Parathyroid adenoma (tissue), 2 donors: Measurements from ENCODE around the gene LAT.
"Not testable (repeated sequence)": the region's sequence is repeated elsewhere in the genome, so short reads cannot be mapped to it uniquely, and the experiment has no call there.

ENCODE experiments used
- H2AFZ ChIP-seq: fragments of 300-600 bp; sonication (generic); one replicate; pipeline ENCODE4 v1.7.0; 2017; ENCODE audit warnings: antibody characterized with exemption, mild to moderate bottlenecking
- H3K27ac ChIP-seq: fragments of 300-600 bp; sonication (generic); one replicate; pipeline ENCODE4 v1.7.0; 2017
- H3K27me3 ChIP-seq: fragments of 300-600 bp; sonication (generic); one replicate; pipeline ENCODE4 v1.7.0; 2017; ENCODE audit warnings: low read length; ENCODE audit not compliant: control insufficient read depth, insufficient read depth
- H3K36me3 ChIP-seq: fragments of 300-600 bp; sonication (generic); one replicate; pipeline ENCODE4 v1.7.0; 2017; ENCODE audit warnings: low read length; ENCODE audit not compliant: control insufficient read depth, insufficient read depth
- H3K4me1 ChIP-seq: fragments of 300-600 bp; sonication (generic); one replicate; pipeline ENCODE4 v1.7.0; 2017; ENCODE audit warnings: control low read depth
- H3K4me2 ChIP-seq: fragments of 300-600 bp; sonication (generic); one replicate; pipeline ENCODE4 v1.7.0; 2017; ENCODE audit warnings: low read length
- H3K4me3 ChIP-seq: fragments of 300-600 bp; sonication (generic); one replicate; pipeline ENCODE4 v1.7.0; 2017; ENCODE audit warnings: low read depth, low read length
- H3K79me2 ChIP-seq: fragments of 300-600 bp; sonication (generic); one replicate; pipeline ENCODE4 v1.7.0; 2017; ENCODE audit warnings: control low read depth
- H3K9ac ChIP-seq: fragments of 300-600 bp; sonication (generic); one replicate; pipeline ENCODE4 v1.7.0; 2017; ENCODE audit warnings: mild to moderate bottlenecking
- H3K9me3 ChIP-seq: fragments of 300-600 bp; sonication (generic); one replicate; pipeline ENCODE4 v1.7.0; 2017; ENCODE audit warnings: low read length; ENCODE audit not compliant: control insufficient read depth
- TF ChIP-seq, protein P1 (sequence below): fragments of 300-600 bp; sonication (generic); IDR thresholded peaks from one replicate; pipeline ENCODE4 v1.7.0; 2017; ENCODE audit warnings: antibody characterized with exemption, mild to moderate bottlenecking
- donor health status: primary hyperparathyroidism.

LAT gene

DNA sequence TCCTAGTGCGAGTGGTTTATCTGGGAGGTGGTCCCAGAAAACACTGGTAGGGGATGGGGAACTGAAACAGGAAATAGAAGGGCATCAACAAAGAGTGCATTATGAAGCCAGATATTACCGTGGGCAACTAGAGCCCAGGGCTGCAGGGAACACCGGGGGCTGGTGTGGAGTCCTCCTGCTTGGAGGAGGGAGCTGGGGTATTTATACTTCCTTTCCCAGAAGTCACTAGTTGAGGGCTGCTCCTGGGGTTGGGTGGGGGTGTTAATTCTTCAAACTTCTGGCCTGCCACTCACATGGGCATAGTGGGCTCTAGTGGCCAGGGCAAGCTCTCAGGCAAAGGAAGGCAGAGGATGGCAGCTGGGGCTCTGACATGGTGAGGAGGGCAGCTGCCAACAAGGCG is 14.7 kb downstream of the LAT start:
- Histone ChIP-seq H3K4me1 (no peaks in the 10 kb centered on the region), H3K4me2 (no peak overlapping the region), H3K9ac (no peak overlapping the region), H3K27ac (no peak overlapping the region), H3K27me3 (no peaks in the 10 kb centered on the region), H3K79me2 (no peaks in the 10 kb centered on the region), H3K4me3 (no peak overlapping the region), H2AFZ (no peak overlapping the region), H3K9me3 (no peaks in the 10 kb centered on the region), H3K36me3 (no peaks in the 10 kb centered on the region)
- TF ChIP-seq, protein P1, sequence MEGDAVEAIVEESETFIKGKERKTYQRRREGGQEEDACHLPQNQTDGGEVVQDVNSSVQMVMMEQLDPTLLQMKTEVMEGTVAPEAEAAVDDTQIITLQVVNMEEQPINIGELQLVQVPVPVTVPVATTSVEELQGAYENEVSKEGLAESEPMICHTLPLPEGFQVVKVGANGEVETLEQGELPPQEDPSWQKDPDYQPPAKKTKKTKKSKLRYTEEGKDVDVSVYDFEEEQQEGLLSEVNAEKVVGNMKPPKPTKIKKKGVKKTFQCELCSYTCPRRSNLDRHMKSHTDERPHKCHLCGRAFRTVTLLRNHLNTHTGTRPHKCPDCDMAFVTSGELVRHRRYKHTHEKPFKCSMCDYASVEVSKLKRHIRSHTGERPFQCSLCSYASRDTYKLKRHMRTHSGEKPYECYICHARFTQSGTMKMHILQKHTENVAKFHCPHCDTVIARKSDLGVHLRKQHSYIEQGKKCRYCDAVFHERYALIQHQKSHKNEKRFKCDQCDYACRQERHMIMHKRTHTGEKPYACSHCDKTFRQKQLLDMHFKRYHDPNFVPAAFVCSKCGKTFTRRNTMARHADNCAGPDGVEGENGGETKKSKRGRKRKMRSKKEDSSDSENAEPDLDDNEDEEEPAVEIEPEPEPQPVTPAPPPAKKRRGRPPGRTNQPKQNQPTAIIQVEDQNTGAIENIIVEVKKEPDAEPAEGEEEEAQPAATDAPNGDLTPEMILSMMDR = no peak

GRCh38 chr16:29000019-29000418 is 15.2 kb downstream of the LAT start:
- H3K79me2 ChIP-seq = no peaks in the 10 kb centered on the region
- H2AFZ ChIP-seq = no peak overlapping the region
- no peak overlapping the region for H3K4me2 ChIP-seq
- no peaks in the 10 kb centered on the region for H3K36me3 ChIP-seq
- H3K9me3 ChIP-seq = no peaks in the 10 kb centered on the region
- TF ChIP-seq, protein P1 = no peak
- no peak overlapping the region for H3K27ac ChIP-seq
- H3K4me1 ChIP-seq = no peaks in the 10 kb centered on the region
- H3K4me3 ChIP-seq = no peak overlapping the region
- H3K9ac ChIP-seq = no peak overlapping the region
- H3K27me3 ChIP-seq = no peaks in the 10 kb centered on the region

DNA sequence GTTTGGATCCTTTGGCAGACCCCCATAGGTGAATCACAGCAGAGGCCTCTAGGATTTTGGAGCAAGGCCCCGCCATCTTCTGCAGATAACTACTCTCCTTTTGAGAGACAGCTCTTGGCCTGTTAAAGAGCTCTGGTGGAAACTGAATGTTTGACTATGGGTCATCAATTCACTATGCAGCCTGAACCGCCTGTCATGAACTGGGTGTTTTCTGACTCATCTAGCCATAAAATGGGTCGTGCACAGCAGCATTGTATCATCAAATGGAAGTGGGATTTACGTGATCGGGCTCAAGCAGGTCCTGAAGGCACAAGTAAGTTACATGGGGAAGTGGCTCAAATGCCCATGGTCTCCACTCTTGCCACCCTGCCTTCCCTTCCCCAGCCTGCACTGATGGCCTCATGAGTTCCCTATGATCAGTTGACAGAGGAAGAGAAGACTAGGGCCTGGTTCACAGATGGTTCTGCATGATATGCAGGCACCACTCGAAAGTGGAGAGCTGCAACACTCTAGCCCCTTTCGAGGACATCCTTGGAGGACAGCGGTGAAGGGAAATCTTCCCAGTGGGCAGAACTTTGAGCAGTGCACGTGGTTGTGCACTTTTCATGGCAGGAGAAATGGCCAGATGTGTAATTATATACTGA is 19.8 kb downstream of the LAT start:
- not testable (repeated sequence) for H2AFZ ChIP-seq, H3K4me2 ChIP-seq, H3K27me3 ChIP-seq, H3K9me3 ChIP-seq, H3K36me3 ChIP-seq, H3K4me3 ChIP-seq, H3K79me2 ChIP-seq, H3K4me1 ChIP-seq, H3K9ac ChIP-seq, H3K27ac ChIP-seq

DNA sequence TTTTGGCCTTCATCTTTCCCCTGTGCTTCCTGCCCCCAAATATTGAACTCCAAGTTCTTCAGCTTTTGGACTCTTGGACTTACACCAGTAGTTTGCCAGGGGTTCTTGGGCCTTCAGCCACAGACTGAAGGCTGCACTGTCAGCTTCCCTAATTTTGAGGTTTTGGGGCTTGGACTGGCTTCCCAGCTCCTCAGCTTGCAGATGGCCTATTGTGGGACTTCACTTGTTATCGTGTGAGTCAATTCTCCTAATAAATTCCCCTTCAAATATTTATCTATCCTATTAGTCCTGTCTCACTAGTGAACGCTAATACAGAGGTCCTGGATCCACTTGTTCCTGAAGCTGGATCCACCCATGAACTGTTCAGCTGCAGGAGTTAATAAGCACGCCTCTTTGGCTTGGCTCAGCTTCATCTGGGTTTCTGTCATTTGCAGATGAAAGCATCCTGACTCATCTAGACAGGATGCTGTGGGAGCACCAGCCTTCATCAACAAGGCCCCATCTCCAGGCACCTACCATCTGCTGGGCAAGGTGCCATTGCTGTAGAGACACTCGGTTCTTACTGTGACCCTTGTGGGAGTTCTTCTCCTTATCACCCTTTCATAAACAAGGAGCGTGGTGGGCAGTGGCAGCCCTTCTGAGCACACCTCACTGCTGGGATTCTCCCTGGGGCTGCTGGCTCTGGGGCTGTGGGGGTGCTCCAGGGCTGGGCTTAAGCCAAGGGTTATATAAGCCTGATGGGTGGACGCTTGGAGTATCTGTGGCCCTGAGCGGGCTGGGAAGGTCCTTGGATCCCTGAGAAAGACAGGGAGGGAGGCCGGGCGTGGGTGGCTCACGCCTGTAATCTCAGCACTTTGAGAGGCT is 23.1 kb downstream of the LAT start:
- no peak overlapping the region for H3K9ac ChIP-seq
- no peak overlapping the region for H2AFZ ChIP-seq
- no peaks in the 10 kb centered on the region for H3K36me3 ChIP-seq
- no peak overlapping the region for H3K27ac ChIP-seq
- no peaks in the 10 kb centered on the region for H3K4me1 ChIP-seq
- no peak overlapping the region for H3K4me2 ChIP-seq
- TF ChIP-seq, protein P1 = no peak
- no peak overlapping the region for H3K4me3 ChIP-seq
- no peaks in the 10 kb centered on the region for H3K9me3 ChIP-seq
- H3K79me2 ChIP-seq = no peaks in the 10 kb centered on the region
- H3K27me3 ChIP-seq = no peaks in the 10 kb centered on the region

DNA sequence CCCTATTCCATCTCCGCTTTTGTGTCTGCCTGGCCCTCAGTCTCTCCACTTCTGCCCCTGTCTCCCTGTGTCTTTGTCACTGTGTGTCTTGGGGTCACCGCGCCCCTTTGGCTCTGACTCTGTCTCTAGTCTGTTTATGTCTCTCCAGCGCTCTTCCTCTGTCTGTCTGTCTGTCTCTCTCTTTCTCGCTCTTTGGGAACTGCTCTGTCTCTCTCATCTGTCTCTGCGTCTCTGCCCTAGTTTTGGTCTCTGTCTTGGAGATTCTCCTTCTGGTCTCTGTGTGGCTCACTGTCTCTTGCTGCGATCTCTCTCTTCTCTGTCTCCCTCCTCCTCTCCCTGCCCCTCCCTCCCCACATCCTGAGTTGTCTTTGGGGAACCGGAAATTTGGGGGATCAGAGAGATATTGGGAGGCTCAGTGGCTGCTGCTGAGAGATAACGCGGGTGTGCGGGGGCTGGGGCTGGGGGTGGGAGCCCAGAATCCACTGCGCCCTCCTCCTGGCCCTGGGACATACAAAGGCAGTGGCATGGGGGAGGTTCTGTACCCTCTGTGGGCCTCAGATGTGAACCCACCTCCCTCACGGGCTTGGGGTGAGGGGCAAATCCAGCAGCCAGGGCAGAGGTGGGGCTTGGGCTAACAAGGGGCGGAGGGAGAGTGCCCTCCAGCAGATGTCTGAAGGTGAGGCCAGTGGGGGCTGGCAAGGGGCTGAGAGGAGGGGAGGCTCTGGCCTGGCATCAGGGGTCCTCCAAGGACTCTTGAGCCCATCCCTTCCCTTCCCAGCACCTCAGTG is 24.4 kb downstream of the LAT start:
- no peak overlapping the region for H3K27ac ChIP-seq
- no peaks in the 10 kb centered on the region for H3K27me3 ChIP-seq
- no peaks in the 10 kb centered on the region for H3K79me2 ChIP-seq

More for the DNA sequence above, 24.4 kb downstream of the LAT start:
- Histone ChIP-seq H3K9me3 (no peaks in the 10 kb centered on the region), H3K36me3 (no peaks in the 10 kb centered on the region), H3K4me2 (no peak overlapping the region), H3K4me3 (no peak overlapping the region), H3K4me1 (no peaks in the 10 kb centered on the region), H2AFZ (no peak overlapping the region), H3K9ac (no peak overlapping the region)
- TF ChIP-seq, protein P1 = no peak
